ENCODE data around the gene MARCHF11.

MARCHF11 gene

GRCh38 chr5:16043349-16043965 is 136.1 kb downstream of the MARCHF11 start:
- H3K4me1 ChIP-seq (ENCODE audit: control insufficient read depth in 1 of 2, insufficient read depth in 2 of 2, low read length in 2 of 2), result no peaks in the 10 kb centered on the region
- H3K14ac ChIP-seq (ENCODE audit: low read length), result no peak overlapping the region
- H3K79me1 ChIP-seq (ENCODE audit: low read length), result no peaks in the 10 kb centered on the region
- H3K9ac ChIP-seq (ENCODE audit: low read length), result no peak overlapping the region
- no peak overlapping the region for H2AK5ac ChIP-seq (ENCODE audit: low read length)
- DNase-seq, result no peak
- no peaks in the 10 kb centered on the region for H3K79me2 ChIP-seq (ENCODE audit: control insufficient read depth, insufficient read depth, low read length, poor library complexity)
- no peak overlapping the region for H4K91ac ChIP-seq (ENCODE audit: low read depth, low read length)
- no peak overlapping the region for H3K4ac ChIP-seq (ENCODE audit: low read depth, low read length)
- H2BK120ac ChIP-seq (ENCODE audit: insufficient read depth, low read length, poor library complexity), result no peak overlapping the region
- H4K8ac ChIP-seq (ENCODE audit: low read depth, low read length), result no peak overlapping the region
- no peak overlapping the region for H2AFZ ChIP-seq (ENCODE audit: insufficient read depth, low read length, poor library complexity)
- H3K27me3 ChIP-seq (ENCODE audit: insufficient read depth, low read length), result no peaks in the 10 kb centered on the region
- H3K27ac ChIP-seq (ENCODE audit: low read depth, low read length), result no peak overlapping the region
- WGBS (ENCODE audit: extremely low coverage, insufficient coverage, insufficient read length), result no CpG with 5 or more reads among the region's 5 CpGs
- H4K12ac ChIP-seq (ENCODE audit: low read depth, low read length), result no peak overlapping the region
- H2BK12ac ChIP-seq (ENCODE audit: low read length), result no peak overlapping the region
- no peak overlapping the region for H3K4me2 ChIP-seq (ENCODE audit: low read length)
- H2BK5ac ChIP-seq (ENCODE audit: low read depth, low read length, poor library complexity), result no peak overlapping the region
- H3K18ac ChIP-seq (ENCODE audit: low read length), result no peak overlapping the region
- no peaks in the 10 kb centered on the region for H3K9me3 ChIP-seq (ENCODE audit: insufficient read depth, low read depth, low read length)
- no peaks in the 10 kb centered on the region for H3K36me3 ChIP-seq (ENCODE audit: control insufficient read depth in 1 of 2, insufficient read depth in 2 of 2, low read length in 2 of 2)
- H3K4me3 ChIP-seq (ENCODE audit: low read depth, low read length), result no peak overlapping the region
- H3K23ac ChIP-seq (ENCODE audit: low read length), result no peak overlapping the region

- Histone ChIP-seq H3K36me3 (ENCODE audit: control insufficient read depth in 1 of 2, insufficient read depth in 2 of 2, low read length in 2 of 2) (no peaks in the 10 kb centered on the region), H3K9ac (ENCODE audit: low read length) (no peak overlapping the region), H4K12ac (ENCODE audit: low read depth, low read length) (no peak overlapping the region), H2AK5ac (ENCODE audit: low read length) (no peak overlapping the region), H3K4me2 (ENCODE audit: low read length) (no peak overlapping the region), H3K79me2 (ENCODE audit: control insufficient read depth, insufficient read depth, low read length, poor library complexity) (no peaks in the 10 kb centered on the region), H3K27ac (ENCODE audit: low read depth, low read length) (no peak overlapping the region), H3K9me3 (ENCODE audit: insufficient read depth, low read depth, low read length) (no peaks in the 10 kb centered on the region), H3K4ac (ENCODE audit: low read depth, low read length) (no peak overlapping the region), H4K91ac (ENCODE audit: low read depth, low read length) (no peak overlapping the region), H2AFZ (ENCODE audit: insufficient read depth, low read length, poor library complexity) (no peak overlapping the region), H3K18ac (ENCODE audit: low read length) (no peak overlapping the region), H3K14ac (ENCODE audit: low read length) (no peak overlapping the region), H3K23ac (ENCODE audit: low read length) (no peak overlapping the region), H4K8ac (ENCODE audit: low read depth, low read length) (no peak overlapping the region), H2BK120ac (ENCODE audit: insufficient read depth, low read length, poor library complexity) (no peak overlapping the region), H3K4me1 (ENCODE audit: control insufficient read depth in 1 of 2, insufficient read depth in 2 of 2, low read length in 2 of 2) (no peaks in the 10 kb centered on the region), H3K79me1 (ENCODE audit: low read length) (no peaks in the 10 kb centered on the region), H2BK5ac (ENCODE audit: low read depth, low read length, poor library complexity) (no peak overlapping the region), H3K27me3 (ENCODE audit: insufficient read depth, low read length) (no peaks in the 10 kb centered on the region), H2BK12ac (ENCODE audit: low read length) (no peak overlapping the region), H3K4me3 (ENCODE audit: low read depth, low read length) (no peak overlapping the region)
- no peak for DNase-seq
- no CpG with 5 or more reads among the region's 8 CpGs for WGBS (ENCODE audit: extremely low coverage, insufficient coverage, insufficient read length)
Measured at GRCh38 chr5:16037121-16037845, 142.3 kb downstream of the MARCHF11 start.

- H3K4me1 ChIP-seq (ENCODE audit: control insufficient read depth in 1 of 2, insufficient read depth in 2 of 2, low read length in 2 of 2), result no peaks in the 10 kb centered on the region
- no peak overlapping the region for H3K14ac ChIP-seq (ENCODE audit: low read length)
- no peaks in the 10 kb centered on the region for H3K9me3 ChIP-seq (ENCODE audit: insufficient read depth, low read depth, low read length)
- no peak overlapping the region for H2AK5ac ChIP-seq (ENCODE audit: low read length)
- no peak overlapping the region for H3K4me2 ChIP-seq (ENCODE audit: low read length)
- no peak overlapping the region for H4K91ac ChIP-seq (ENCODE audit: low read depth, low read length)
- no peak overlapping the region for H3K9ac ChIP-seq (ENCODE audit: low read length)
- no peak overlapping the region for H2BK120ac ChIP-seq (ENCODE audit: insufficient read depth, low read length, poor library complexity)
- no peak overlapping the region for H3K23ac ChIP-seq (ENCODE audit: low read length)
- no peak overlapping the region for H2BK5ac ChIP-seq (ENCODE audit: low read depth, low read length, poor library complexity)
- H4K12ac ChIP-seq (ENCODE audit: low read depth, low read length), result no peak overlapping the region
- H3K4me3 ChIP-seq (ENCODE audit: low read depth, low read length), result no peak overlapping the region
- no peaks in the 10 kb centered on the region for H3K27me3 ChIP-seq (ENCODE audit: insufficient read depth, low read length)
- no peak overlapping the region for H3K18ac ChIP-seq (ENCODE audit: low read length)
- H3K36me3 ChIP-seq (ENCODE audit: control insufficient read depth in 1 of 2, insufficient read depth in 2 of 2, low read length in 2 of 2), result no peaks in the 10 kb centered on the region
- H3K79me1 ChIP-seq (ENCODE audit: low read length), result no peaks in the 10 kb centered on the region
- no peak overlapping the region for H2BK12ac ChIP-seq (ENCODE audit: low read length)
- H3K4ac ChIP-seq (ENCODE audit: low read depth, low read length), result no peak overlapping the region
- no peak overlapping the region for H2AFZ ChIP-seq (ENCODE audit: insufficient read depth, low read length, poor library complexity)
- WGBS (ENCODE audit: extremely low coverage, insufficient coverage, insufficient read length), result no CpG with 5 or more reads among the region's 8 CpGs
- no peak overlapping the region for H3K27ac ChIP-seq (ENCODE audit: low read depth, low read length)
- no peak for DNase-seq
- no peaks in the 10 kb centered on the region for H3K79me2 ChIP-seq (ENCODE audit: control insufficient read depth, insufficient read depth, low read length, poor library complexity)
- no peak overlapping the region for H4K8ac ChIP-seq (ENCODE audit: low read depth, low read length)
Measured at GRCh38 chr5:16034319-16035001, 145.1 kb downstream of the MARCHF11 start.

GRCh38 chr5:16033187-16033925 is 146.2 kb downstream of the MARCHF11 start:
- Histone ChIP-seq H3K4ac (ENCODE audit: low read depth, low read length) (no peak overlapping the region), H2AK5ac (ENCODE audit: low read length) (no peak overlapping the region), H3K27me3 (ENCODE audit: insufficient read depth, low read length) (no peaks in the 10 kb centered on the region), H2BK12ac (ENCODE audit: low read length) (no peak overlapping the region), H3K14ac (ENCODE audit: low read length) (no peak overlapping the region), H3K36me3 (ENCODE audit: control insufficient read depth in 1 of 2, insufficient read depth in 2 of 2, low read length in 2 of 2) (no peaks in the 10 kb centered on the region), H4K12ac (ENCODE audit: low read depth, low read length) (no peak overlapping the region), H3K9ac (ENCODE audit: low read length) (no peak overlapping the region), H4K91ac (ENCODE audit: low read depth, low read length) (no peak overlapping the region), H4K8ac (ENCODE audit: low read depth, low read length) (no peak overlapping the region), H3K23ac (ENCODE audit: low read length) (no peak overlapping the region), H3K18ac (ENCODE audit: low read length) (no peak overlapping the region), H3K27ac (ENCODE audit: low read depth, low read length) (no peak overlapping the region), H3K79me1 (ENCODE audit: low read length) (no peaks in the 10 kb centered on the region), H3K4me3 (ENCODE audit: low read depth, low read length) (no peak overlapping the region), H2BK120ac (ENCODE audit: insufficient read depth, low read length, poor library complexity) (no peak overlapping the region), H2AFZ (ENCODE audit: insufficient read depth, low read length, poor library complexity) (no peak overlapping the region), H3K4me1 (ENCODE audit: control insufficient read depth in 1 of 2, insufficient read depth in 2 of 2, low read length in 2 of 2) (no peaks in the 10 kb centered on the region), H3K9me3 (ENCODE audit: insufficient read depth, low read depth, low read length) (no peaks in the 10 kb centered on the region), H2BK5ac (ENCODE audit: low read depth, low read length, poor library complexity) (no peak overlapping the region), H3K4me2 (ENCODE audit: low read length) (no peak overlapping the region), H3K79me2 (ENCODE audit: control insufficient read depth, insufficient read depth, low read length, poor library complexity) (no peaks in the 10 kb centered on the region)
- WGBS (ENCODE audit: extremely low coverage, insufficient coverage, insufficient read length), result no CpG with 5 or more reads among the region's 4 CpGs
- no peak for DNase-seq
